Adrenal gland (tissue), 12 donors: ENCODE results near the gene MAST4. TPM values are rescaled to one million over a fixed set of nuclear protein-coding genes. Genes with fewer than 3 reads are reported as not detected.

Source experiments
- DNase-seq, 7 donors: peaks; one replicate each; pipeline ENCODE4 v3.0.0-alpha.2; 2019 to 2020
- H3K27ac ChIP-seq, 5 donors: fragments of 200-600 bp; sonication (generic) in 4 of 5; 1 replicate in 3 of 5; 2 replicates in 2 of 5; pipeline versions ENCODE4 v1.5.1 to v1.8.0; 2016 to 2020; ENCODE audit warnings: mild to moderate bottlenecking in 1 of 5
- H3K27me3 ChIP-seq: fragments of 200-600 bp; 2 replicates; pipeline ENCODE4 v1.8.0; 2021
- H3K36me3 ChIP-seq, 2 donors: fragments of 200-600 bp; replicated peaks in 1 of 2; 1 replicate in 1 of 2; 2 replicates in 1 of 2; pipeline versions ENCODE4 v1.5.1 to v1.8.0; 2018 to 2022
- H3K4me1 ChIP-seq, 2 donors: fragments of 200-600 bp; replicated peaks in 1 of 2; 1 replicate in 1 of 2; 2 replicates in 1 of 2; pipeline versions ENCODE4 v1.5.1 to v1.8.0; 2018 to 2021
- H3K4me3 ChIP-seq, 4 donors: fragments of 200-600 bp; sonication (generic) in 3 of 4; one replicate each; pipeline ENCODE4 v1.5.1; 2016 to 2018
- H3K9me3 ChIP-seq, 3 donors: fragments of 200-600 bp; sonication (generic) in 1 of 3; replicated peaks in 1 of 3; 1 replicate in 2 of 3; 2 replicates in 1 of 3; pipeline versions ENCODE4 v1.5.1 to v1.8.0; 2016 to 2021
- CTCF ChIP-seq, 6 experiments: fragments of 450-650 bp in 4 of 6; fragments of 200-600 bp in 2 of 6; sonication (generic) in 1 of 6; IDR thresholded peaks; 1 replicate in 5 of 6; 2 replicates in 1 of 6; pipeline versions ENCODE4 v1.5.1 to v1.8.0; 2016 to 2021; ENCODE audit warnings: antibody characterized with exemption in 6 of 6, mild to moderate bottlenecking in 2 of 6, moderate library complexity in 1 of 6
- POLR2A ChIP-seq, 2 donors: fragments of 450-650 bp; IDR thresholded peaks; one replicate each; pipeline ENCODE4 v1.6.1; 2017; ENCODE audit warnings: antibody characterized with exemption in 2 of 2, mild to moderate bottlenecking in 2 of 2, moderate library complexity in 1 of 2
- WGBS, 4 donors: extraction: QIAGEN DNeasy Blood & Tissue Kit in 2 of 4; methylation state at CpG; one replicate each; pipeline versions ENCODE4 v1.1.5 to v1.1.7; 2013 to 2017; 5-methylcytosine and 5-hydroxymethylcytosine counted together
- intact Hi-C, 2 donors: fragments of 100-400 bp; cut with DNase I; formaldehyde crosslinking; loops; one replicate each; pipeline versions ENCODE4 v1.14.1 to v1.15.0; 2022 to 2023
- polyA plus RNA-seq, 3 donors: library from polyadenylated mRNA; stranded (reverse); fragments of 200-250 nt in 2 of 3; fragments of 350-450 nt in 1 of 3; fragmentation: Illumina TruSeq in 1 of 3; extraction: RNeasy Lipid Tissue Mini Kit (QIAGEN cat#74804) in 1 of 3; gene quantifications; one replicate each; pipeline ENCODE4 v1.2.3, GENCODE V29; 2013 to 2014
- total RNA-seq, 9 donors: library from RNA; depleted of rRNA in 4 of 9; stranded (reverse); fragments of >200 nt in 4 of 9; fragments of 120-200 nt in 1 of 9; fragmentation: NEBNext Ultra II Directional in 1 of 9; extraction: Animal tissue kit (Norgen Biotek cat#: 25700) in 1 of 9; gene quantifications; one replicate each; pipeline versions ENCODE4 v1.1.0 to v1.2.4, GENCODE V29; 2013 to 2023
- donor health status: healthy with polysubstance abuse.
- donor health status: Bipolar disorder and iron deficiency.
- donor health status: DM: yes; HTN: yes; CAD: no.
- donor health status: DM: no; HTN: no; CAD: no.
- donor health status: DM: no; HTN: no; CAD: no.
- donor health status: DM: yes; HTN: yes; CAD: no.

MAST4 gene
- total and polyA plus RNA-seq, 12 donors = 12.3 to 95.0 (median 42.8) TPM

GRCh38 chr5:67028941-67029340 lies 432.7 kb downstream of the MAST4 start:
- TF ChIP-seq POLR2A (IDR thresholded peaks at IDR 0.05) (no peak), CTCF (IDR thresholded peaks at IDR 0.05) (no peak)
- Histone ChIP-seq H3K4me1 (peaks cover 38 to 40% of the 10 kb centered on the region in 2 donors), H3K36me3 (no peaks in the 10 kb centered on the region), H3K27ac (no peak overlapping the region), H3K9me3 (no peaks in the 10 kb centered on the region), H3K27me3 (no peaks in the 10 kb centered on the region), H3K4me3 (no peak overlapping the region)
- DNase-seq = no peak
- intact Hi-C loops = no loop called here
- WGBS, 4 donors = 95 to 100% (median 99%) methylated on average over 4 of the region's 4 CpGs

- Histone ChIP-seq H3K27ac (no peak overlapping the region), H3K36me3 (no peaks in the 10 kb centered on the region), H3K9me3 (no peaks in the 10 kb centered on the region), H3K27me3 (no peaks in the 10 kb centered on the region), H3K4me1 (peaks cover 38 to 43% of the 10 kb centered on the region in 2 donors), H3K4me3 (no peak overlapping the region)
- TF ChIP-seq POLR2A (IDR thresholded peaks at IDR 0.05) (no peak), CTCF (IDR thresholded peaks at IDR 0.05) (no peak)
- no peak for DNase-seq
- intact Hi-C loops = no loop called here
Observed at GRCh38 chr5:67029481-67029880, 433.3 kb downstream of the MAST4 start.

- H3K4me1 ChIP-seq = peaks cover 38 to 43% of the 10 kb centered on the region in 2 donors
- H3K9me3 ChIP-seq = no peaks in the 10 kb centered on the region
- no peaks in the 10 kb centered on the region for H3K36me3 ChIP-seq
- WGBS, 4 donors = 12 to 24% (median 17%) methylated on average over 2 of the region's 2 CpGs
- TF ChIP-seq POLR2A (IDR thresholded peaks at IDR 0.05) (no peak), CTCF (IDR thresholded peaks at IDR 0.05) (no peak)
- no peaks in the 10 kb centered on the region for H3K27me3 ChIP-seq
- peak overlapping the region in 4 of 5 donors; percentile 46 to 68 (median 55) for H3K27ac ChIP-seq
- H3K4me3 ChIP-seq = no peak overlapping the region
- intact Hi-C loops = no loop called here
- no peak for DNase-seq
Observed at GRCh38 chr5:67030289-67031056, 434.3 kb downstream of the MAST4 start.

- WGBS, 4 donors = 22 to 39% (median 31%) methylated on average over 3 of the region's 3 CpGs
- H3K9me3 ChIP-seq = no peaks in the 10 kb centered on the region
- no peak for DNase-seq
- no peaks in the 10 kb centered on the region for H3K27me3 ChIP-seq
- intact Hi-C loops = no loop called here
- no peak overlapping the region for H3K4me3 ChIP-seq
- H3K4me1 ChIP-seq = peaks cover 38 to 43% of the 10 kb centered on the region in 2 donors
- H3K36me3 ChIP-seq = no peaks in the 10 kb centered on the region
- H3K27ac ChIP-seq = peak overlapping the region in 4 of 5 donors; percentile 24 to 68 (median 55)
- TF ChIP-seq POLR2A (IDR thresholded peaks at IDR 0.05) (no peak), CTCF (IDR thresholded peaks at IDR 0.05) (no peak)
Observed at GRCh38 chr5:67031057-67031443, 434.9 kb downstream of the MAST4 start.
